Stimulated activated CD8-positive, alpha-beta memory T cell treated with anti-CD3 and anti-CD28 coated beads, Interleukin-2, amount 100 ng/mL, for 1 hour (primary cell): ENCODE measurements around the gene ANO9.

Experiments
- DNase-seq, 2 donors: peaks; one replicate each; pipeline ENCODE4 v3.0.0-alpha.2; 2020; ENCODE audit warnings: low read depth in 2 of 2

Gene ANO9, protein sequence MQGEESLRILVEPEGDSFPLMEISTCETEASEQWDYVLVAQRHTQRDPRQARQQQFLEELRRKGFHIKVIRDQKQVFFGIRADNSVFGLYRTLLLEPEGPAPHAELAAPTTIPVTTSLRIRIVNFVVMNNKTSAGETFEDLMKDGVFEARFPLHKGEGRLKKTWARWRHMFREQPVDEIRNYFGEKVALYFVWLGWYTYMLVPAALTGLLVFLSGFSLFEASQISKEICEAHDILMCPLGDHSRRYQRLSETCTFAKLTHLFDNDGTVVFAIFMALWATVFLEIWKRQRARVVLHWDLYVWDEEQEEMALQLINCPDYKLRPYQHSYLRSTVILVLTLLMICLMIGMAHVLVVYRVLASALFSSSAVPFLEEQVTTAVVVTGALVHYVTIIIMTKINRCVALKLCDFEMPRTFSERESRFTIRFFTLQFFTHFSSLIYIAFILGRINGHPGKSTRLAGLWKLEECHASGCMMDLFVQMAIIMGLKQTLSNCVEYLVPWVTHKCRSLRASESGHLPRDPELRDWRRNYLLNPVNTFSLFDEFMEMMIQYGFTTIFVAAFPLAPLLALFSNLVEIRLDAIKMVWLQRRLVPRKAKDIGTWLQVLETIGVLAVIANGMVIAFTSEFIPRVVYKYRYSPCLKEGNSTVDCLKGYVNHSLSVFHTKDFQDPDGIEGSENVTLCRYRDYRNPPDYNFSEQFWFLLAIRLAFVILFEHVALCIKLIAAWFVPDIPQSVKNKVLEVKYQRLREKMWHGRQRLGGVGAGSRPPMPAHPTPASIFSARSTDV

DNA sequence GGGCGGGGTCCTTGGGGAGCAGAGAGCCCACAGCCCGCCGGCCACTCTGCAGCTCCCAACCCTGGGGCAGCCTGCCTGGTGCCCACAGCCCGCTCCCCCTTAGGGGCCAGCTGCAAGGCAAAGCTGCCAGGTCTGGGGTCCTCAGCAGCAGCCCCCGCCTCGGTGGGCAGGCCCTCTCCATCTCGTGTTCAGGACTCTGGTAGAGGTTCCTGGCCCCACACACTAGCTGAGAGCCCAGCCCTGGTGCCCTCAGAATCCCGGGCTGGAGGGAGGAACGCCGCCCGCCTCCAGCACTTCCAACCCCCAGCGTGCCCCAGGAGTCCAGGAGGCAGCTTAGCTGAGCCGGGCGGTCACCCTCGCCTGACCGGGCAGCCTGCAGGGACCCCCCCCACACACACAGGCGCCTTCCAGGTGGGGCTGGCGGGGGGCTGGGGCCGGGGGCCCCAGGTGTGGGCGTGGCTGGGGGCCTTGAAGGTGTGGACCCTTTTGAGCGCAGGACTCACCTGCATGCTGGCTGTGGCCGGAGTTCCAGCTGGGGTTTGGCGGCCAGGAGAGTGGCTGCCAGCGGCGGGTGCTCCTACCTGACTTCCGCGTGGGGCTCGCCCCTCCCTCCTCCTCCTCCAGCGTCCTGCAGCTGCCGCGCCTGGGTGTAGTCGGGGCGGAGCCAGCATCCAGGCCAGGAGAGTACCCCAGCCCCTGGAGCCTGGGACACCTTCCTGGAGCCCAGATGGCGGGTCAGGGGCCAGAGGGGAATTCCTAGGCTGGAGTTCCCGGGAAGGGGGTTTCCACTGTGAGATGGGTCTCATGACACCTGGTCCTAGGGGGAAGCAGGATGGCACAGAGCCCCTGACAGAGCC lies at the start of gene ANO9:
ANO9 (minus strand) TSS at position 594 of the 857 bp plus-strand sequence; CDS start at position 509, 85 bp downstream.
- DNase-seq: no peak

DNA sequence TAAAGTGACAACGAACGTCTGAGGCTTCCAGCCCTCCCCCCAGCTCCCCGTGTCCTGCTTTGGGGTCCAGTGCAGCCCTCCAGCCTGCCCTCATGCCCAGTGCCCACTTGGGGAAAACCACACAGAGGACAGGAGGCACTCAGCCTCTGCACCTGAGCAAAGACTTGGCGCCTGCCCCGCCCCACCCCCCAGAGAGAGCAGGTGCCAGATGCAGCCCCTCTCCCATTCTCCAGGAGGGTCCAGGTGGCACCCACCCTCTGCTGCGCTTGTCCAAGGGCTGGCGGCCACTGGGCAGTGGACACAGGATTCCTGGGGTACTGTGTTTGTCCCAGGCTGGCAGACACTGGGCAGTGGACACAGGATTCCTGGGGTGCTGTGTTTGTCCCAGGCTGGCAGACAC lies 49.5 kb upstream of the ANO9 start:
- DNase-seq: no peak

DNA sequence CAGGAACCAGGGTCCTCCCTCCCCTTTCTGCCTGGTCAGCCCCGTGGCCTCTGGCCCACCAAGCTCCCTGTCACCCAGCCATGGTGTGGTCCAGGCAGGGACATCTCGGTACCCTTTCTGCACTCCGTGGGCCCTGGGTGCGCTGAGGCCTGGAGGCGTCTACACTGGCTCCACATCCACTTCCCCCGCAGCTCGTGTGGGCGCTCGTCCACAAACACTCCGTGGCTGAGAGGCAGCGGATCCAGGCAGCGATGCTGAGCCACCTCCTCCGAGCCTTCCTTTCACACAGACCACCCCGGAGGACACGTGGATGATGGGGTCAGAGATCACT lies 49.1 kb upstream of the ANO9 start:
- DNase-seq: no peak

DNA sequence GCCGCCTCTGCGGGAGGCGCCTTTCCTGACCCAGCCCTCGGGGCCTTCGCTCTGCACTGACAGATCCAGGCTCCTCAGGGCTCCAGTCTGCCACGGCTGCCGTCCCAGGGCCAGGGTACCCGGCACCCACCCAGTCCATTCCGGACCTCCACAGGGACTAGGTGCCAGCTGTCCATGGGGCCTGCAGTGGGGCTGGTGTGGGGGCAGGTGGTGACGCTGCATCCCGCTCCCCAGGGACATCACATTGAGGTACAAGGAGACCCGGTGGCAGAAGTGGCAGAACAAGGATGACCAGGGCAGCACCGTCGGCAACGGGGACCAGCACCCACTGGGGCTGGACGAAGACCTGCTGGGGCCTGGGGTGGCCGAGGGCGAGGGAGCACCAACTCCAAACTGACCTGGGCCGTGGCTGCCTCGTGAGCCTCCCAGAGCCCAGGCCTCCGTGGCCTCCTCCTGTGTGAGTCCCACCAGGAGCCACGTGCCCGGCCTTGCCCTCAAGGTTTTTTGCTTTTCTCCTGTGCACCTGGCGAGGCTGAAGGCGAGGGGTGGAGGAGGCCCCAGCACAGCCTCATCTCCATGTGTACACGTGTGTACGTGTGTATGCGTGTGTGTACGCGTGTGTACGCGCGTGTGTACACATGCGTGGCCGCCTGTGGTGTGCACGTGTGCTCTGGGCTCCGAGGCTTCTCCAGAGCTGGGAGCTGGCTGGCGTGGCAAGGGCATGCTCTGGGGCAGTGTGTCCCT lies 48.5 kb upstream of the ANO9 start:
- DNase-seq: no peak

DNA sequence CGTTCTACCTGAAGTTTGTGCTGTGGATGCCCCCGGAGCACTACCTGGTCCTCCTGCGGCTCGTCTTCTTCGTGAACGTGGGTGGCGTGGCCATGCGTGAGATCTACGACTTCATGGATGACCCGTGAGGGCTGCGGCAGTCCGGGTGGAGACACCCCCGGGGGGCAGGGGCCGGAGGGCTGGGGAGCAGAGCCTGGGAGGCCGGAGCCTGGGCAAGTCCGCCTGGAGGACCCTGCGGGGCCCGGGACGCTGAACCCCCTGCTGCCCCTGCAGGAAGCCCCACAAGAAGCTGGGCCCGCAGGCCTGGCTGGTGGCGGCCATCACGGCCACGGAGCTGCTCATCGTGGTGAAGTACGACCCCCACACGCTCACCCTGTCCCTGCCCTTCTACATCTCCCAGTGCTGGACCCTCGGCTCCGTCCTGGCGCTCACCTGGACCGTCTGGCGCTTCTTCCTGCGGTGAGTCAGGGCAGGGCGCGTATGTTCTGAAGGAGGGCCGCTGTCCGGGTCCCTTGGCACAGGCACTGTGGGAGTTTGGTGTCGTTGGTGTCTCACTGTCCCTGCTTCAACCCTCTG lies 47.9 kb upstream of the ANO9 start:
- no peak for DNase-seq

DNA sequence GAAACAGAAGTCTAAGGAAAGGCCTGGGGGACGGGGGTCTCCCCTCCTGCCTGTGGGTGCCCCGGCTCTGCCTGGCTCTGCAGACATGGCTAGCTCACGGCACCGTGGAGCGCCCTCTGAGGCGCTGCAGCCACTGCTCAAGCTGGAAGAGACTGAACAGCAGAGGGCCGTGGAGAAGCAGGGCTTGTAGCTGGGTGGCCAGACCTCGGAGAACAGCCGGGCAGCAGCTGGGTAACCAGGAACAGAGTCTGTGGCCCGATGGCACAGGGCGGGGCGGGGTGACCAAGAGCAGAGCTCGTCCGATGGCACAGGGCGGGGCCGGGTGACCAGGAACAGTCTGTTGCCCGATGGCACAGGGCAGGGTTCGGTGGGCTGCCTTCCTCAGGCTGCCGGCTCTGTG lies 47.2 kb upstream of the ANO9 start:
- DNase-seq: no peak

DNA sequence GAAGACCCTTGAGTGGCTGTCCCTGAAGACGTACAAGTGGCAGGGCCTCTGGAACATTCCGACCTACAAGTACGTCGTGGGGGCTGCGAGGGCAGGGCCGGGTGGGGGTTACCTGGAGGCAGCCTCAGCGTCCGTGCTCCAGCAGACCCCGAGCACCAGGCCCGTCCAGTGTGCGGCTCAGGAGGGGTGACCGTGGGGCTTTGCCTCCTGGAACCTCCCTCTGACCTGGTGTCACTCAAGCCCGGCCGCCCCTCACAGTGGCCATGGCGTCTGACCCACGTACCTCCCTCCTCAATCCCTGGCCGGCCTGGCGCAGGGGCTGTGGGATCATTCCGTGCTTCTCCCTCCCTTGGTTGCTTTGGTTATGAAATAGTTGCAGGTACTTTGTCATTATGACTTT lies 46.8 kb upstream of the ANO9 start:
- DNase-seq: no peak

DNA sequence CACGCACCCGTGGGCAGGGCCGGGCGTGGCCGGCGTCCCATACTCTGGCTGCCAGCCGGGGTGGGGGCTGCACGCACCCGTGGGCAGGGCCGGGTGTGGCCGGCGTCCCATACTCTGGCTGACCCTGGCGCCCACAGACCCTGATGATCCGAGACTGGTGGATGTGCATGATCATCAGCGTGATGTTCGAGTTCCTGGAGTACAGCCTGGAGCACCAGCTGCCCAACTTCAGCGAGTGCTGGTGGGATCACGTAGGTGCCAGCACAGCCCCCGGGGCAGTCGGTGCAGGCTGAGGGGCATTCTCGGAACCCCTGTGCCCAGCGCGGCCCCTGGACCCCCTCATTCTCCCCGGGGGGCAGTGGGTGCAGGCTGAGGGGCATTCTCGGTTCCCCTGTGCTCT lies 46.3 kb upstream of the ANO9 start:
- no peak for DNase-seq

DNA sequence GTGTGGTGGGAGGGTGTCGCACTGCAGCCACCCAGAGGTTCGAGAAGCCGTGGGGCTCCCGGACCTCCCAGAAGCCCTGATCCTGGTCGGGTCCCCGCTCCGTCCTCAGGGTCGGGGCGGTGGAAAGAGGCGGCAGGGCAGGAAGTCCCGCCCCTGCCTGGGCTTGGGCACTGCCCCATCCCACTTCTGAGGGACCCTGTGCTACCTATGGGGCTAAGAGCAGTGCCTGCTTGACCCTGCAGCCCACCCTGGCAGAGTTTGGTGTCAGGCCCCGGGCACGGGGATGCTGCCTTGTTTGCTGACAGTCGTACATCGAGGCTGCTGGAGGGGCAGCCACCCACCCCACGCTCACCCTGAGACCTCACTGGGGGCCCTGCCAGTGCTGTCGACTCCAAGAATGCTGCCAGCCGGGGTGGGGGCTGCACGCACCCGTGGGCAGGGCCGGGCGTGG lies 45.8 kb upstream of the ANO9 start:
- no peak for DNase-seq

DNA sequence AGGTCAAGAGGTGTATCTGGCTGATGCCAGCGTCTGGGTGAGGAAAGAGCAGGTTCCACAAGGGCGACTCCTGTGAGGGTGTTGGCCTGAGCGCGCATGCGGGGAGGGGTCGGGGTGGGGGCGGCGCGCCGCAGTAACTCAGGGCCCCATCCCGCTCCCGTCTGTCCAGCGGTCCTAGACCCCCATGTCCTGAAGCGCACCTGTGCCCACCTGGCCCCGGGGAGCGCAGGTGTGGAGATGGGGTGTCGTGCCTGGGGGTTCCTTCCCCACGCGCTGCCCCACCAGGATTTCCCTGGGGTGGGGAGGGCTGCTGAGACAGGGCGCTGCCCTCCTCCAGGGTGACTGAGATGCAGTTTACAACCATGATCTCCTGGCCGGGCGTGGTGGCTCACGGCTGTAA lies 44.4 kb upstream of the ANO9 start:
- DNase-seq: no peak

DNA sequence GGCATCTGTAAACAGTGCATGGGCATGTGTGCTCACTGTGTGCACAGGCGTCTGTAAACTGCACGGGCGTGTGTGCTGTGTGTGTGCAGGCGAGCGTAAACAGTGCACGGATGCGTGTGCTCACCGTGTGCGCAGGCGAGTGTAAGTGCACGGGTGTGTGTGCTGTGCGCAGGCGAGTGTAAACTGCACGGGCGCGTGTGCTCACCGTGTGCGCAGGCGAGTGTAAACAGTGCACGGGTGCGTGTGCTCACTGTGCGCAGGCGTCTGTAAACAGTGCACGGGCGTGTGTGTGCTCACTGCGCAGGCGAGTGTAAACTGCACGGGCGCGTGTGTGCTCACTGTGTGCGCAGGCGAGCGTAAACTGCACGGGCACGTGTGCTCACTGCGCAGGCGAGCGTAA lies 42.8 kb upstream of the ANO9 start:
- no peak for DNase-seq

DNA sequence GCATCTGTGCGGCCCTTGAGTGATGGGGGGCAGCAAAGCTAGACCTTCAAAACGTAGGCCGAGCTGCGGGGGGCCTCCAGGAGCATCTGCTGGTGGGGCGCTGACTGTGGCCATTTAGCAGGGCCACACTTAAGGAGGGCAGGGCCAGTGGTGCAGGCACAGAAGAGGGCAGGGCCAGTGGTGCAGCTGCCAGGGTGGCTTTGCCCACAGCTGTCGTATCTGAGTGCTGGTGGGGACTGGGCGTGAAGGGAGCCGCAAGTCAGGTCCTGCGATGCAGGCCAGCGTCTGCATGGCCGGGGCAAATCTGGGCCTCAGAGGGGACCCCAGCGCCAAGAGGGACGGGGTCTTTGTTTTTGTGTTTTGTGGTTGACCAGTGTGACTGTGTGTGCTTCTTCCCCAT lies 37.5 kb upstream of the ANO9 start:
- DNase-seq: no peak

DNA sequence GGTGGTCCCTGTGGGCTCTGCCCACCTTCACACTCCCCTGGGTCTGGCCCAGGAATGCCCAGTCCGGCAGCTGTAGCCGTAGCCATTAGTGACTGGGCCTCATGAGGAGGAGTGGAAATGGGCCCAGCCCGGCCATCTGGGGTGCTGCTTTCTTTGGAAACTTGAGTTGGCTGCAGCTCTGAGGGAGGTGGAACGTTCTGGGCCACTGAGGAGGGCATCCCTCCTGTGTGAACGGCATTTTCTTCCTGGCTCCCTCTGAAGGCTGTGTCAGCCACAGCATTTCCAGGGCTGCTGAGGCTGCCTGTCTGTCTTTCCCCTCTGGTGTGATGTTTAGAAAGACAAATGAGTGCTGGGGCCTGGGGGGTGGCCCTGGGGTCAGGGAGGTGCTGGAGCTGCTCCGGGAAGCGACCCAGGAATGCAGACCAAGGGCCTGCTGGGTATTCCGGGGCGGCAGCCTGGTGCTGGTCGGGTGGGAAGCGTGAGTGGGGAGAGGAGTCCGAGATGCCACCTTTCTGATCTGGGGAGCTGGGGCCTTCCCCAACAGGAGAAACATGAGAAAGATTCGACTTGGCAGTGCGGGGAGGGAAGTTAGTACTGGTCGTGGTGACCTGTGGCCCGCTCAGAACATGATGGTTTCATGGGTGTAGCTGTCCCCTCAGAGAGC lies 35.4 kb upstream of the ANO9 start:
- no peak for DNase-seq

DNA sequence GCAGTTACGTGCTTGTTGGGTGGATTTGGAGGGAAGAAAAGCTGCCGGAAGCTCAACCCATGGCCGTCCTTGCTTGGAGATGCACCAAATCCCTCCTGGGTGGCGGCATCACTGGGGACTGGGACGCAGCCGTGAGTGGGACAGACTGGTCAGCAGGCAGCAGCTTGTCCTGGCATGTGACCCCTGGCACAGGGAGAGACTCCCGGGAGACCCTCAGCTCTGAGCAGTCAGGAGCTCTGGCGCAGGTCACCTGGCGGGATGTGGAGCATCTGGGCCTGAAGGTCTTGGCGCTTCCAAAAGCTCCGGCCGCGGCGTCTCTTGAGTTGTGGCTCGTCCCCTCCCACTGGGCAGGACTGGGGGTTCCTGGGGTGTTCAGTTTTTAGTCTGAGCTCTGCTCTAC lies 34.6 kb upstream of the ANO9 start:
- no peak for DNase-seq

DNA sequence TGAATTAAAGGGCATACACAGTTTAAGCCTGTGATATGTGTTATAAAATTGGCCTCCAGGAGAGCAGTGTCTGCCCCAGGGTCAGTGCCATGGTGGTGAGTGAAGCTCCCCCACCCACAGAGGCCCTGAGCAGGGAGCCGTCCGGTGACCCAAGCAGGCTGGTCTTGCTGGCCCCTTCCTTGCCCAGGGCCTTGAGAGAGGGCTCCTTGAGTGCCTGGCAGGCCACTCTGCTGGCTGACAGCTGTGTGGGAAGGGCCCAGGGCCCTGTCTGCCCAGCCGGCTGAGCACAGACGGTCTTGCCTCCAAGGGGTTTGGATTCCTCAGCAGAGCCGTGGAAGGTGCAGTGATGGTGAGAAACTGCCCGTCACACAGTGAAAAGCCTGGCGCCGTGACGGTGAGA lies 34.1 kb upstream of the ANO9 start:
- DNase-seq: no peak

DNA sequence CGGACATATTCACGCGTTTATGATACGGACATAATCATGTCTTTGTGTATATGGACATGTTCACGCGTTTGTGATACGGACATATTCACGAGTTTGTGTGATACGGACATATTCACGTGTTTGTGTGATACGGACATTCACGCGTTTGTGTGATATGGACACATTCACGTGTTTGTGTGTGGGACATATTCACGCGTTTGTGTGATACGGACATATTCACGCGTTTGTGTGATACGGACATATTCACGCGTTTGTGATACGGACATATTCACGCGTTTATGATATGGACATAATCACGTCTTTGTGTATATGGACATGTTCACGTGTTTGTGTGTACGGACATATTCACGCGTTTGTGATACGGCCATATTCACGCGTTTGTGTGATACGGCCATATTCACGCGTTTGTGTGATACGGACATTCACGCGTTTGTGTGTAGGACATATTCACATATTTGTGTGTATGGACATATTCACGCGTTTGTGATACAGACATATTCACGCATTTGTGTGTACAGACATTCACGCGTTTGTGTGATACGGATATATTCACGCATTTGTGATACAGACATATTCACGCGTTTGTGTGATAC lies 33.2 kb upstream of the ANO9 start:
- DNase-seq: no peak

DNA sequence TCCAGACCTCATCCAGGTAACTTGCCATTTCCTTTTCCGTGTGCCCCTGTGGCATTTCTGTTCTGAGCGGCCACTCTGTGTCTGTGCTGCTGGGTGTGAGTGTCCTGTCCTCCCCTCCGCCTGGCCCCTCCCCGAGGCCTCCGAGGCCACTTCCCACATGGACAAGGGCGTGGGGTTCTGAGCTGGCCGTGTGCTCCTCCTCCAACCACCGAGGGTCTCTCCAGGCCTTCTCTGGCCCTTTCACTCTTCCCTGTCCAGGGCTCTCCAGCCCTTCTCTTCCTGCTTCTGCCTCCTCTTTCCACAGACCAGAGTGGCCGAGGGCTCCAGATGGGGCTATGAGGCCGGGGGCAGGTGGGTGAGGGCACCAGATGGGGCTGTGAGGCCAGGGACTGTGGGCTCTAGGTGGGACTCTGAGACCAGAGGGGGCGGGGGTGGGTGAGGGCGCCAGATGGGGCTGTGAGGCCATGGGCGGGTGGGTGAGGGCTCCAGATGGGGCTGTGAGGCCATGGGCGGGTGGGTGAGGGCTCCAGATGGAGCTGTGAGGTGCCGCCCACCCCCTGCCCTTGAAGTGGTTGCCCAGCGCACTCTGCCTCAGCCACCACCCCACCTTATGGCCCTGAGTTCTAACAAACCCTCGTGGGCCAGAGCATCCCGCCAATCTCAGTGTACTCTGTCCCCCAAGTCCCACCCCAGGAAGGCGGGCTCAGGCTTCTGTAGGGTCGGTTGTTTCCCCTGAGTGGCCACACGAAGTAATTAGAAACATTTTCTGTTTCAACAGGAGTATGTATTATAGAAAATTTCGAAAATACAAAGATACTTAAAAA lies 32.4 kb upstream of the ANO9 start:
- DNase-seq: no peak

DNA sequence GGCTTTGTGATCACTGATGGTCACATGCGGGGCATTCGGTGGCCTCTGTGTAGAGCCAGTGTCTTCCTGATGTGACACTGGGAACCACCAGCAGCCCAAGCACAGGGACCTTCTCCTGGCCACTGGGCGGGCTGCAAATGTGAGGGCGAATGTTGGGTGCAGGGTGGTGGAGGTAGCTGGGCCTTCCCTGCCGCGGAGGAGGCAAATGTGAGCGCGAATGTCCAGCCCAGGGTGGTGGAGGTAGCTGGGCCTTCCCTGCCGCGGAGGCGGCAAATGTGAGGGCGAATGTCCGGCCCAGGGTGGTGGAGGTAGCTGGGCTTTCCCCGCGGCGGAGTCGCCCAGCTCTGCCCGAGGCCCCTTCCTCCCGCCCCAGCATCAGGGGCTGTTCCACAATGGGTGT lies 31.6 kb upstream of the ANO9 start:
- no peak for DNase-seq

DNA sequence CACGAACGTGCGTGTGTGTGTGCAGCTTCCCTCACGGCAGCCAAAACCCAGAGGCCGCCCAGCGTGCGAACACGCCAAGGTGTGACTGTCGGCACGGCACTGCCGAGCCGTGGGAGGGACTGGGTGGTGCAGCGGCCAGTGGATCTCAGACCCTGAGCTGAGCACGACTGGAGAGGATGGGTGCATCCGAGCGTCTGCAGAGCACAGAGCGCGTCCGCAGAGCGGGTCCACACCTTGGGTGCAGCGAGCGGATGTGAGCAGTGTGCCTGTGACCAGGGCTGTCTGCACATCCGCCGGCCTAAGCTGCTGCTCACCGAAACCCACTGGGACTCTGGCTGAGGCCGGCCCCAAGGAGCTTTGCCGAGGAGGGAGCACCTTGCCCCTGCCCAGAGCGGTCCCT lies 31.0 kb upstream of the ANO9 start:
- DNase-seq: no peak

DNA sequence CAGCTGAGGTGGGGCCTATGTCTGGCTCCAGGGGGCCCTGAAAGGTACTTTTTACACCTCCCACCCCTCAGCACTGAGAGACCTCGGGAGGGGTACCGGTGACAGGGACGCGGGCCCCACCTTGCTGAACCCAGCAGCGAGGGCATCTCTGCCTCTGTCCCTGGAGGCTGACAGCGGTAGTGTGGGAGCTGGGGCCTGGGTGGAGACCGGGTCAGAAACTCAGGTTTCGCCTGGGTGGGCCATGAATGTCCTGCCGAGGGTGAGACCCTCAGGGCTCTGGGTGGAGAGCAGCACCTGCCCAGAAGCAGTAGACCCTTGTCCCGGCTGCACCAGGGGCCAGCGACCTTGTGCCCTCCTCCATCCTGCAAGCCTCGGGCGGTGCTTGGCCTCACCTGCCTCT lies 30.5 kb upstream of the ANO9 start:
- no peak for DNase-seq
